ENCODE data around the gene PBX2. TPM values are rescaled to one million over a fixed set of nuclear protein-coding genes. Genes with fewer than 3 reads are reported as not detected.

Gene PBX2
- total and polyA plus RNA-seq, 4 donors, result 1.5 to 52.5 (median 18.7) TPM

GRCh38 chr6:32163559-32164258, 26.3 kb downstream of the PBX2 start:
- Histone ChIP-seq H3K4me3 (ENCODE audit: low read depth in 1 of 3, low read length in 3 of 3) (no peak overlapping the region), H3K36me3 (ENCODE audit: control insufficient read depth in 4 of 4, insufficient read depth in 3 of 4, low read depth in 1 of 4, low read length in 3 of 4) (peaks cover 3 to 17% (median 8%) of the 10 kb centered on the region in 4 donors), H3K4me1 (ENCODE audit: control insufficient read depth in 4 of 4, insufficient read depth in 4 of 4, low read length in 3 of 4) (no peaks in the 10 kb centered on the region), H3K9ac (ENCODE audit: low read depth in 1 of 2, low read length in 2 of 2) (no peak overlapping the region), H3K27ac (ENCODE audit: low read depth in 1 of 2, low read length in 2 of 2) (no peak overlapping the region), H3K9me3 (ENCODE audit: control insufficient read depth in 4 of 4, low read length in 3 of 4) (no peaks in the 10 kb centered on the region), H3K27me3 (ENCODE audit: control insufficient read depth in 4 of 4, insufficient read depth in 4 of 4, low read length in 3 of 4) (no peaks in the 10 kb centered on the region)
- no peak for TF ChIP-seq EGR1 (IDR thresholded peaks at IDR 0.05; ENCODE audit: low read depth in 2 of 2)
- no peak for TF ChIP-seq MAX (IDR thresholded peaks at IDR 0.05)
- no peak for TF ChIP-seq CTCF (IDR thresholded peaks at IDR 0.05; ENCODE audit: low read depth, low read length, missing input control)
- TF ChIP-seq ATF3 (IDR thresholded peaks at IDR 0.05), result no peak
- TF ChIP-seq REST (IDR thresholded peaks at IDR 0.05), result no peak
- TF ChIP-seq RAD21 (IDR thresholded peaks at IDR 0.05), result no peak
- TF ChIP-seq HNF4G (IDR thresholded peaks at IDR 0.05), result no peak
- TF ChIP-seq YY1 (IDR thresholded peaks at IDR 0.05), result no peak
- TF ChIP-seq TAF1 (conservative IDR thresholded peaks at IDR 0.05), result no peak
- TF ChIP-seq FOXA1 (IDR thresholded peaks at IDR 0.05), result no peak
- TF ChIP-seq GABPA (IDR thresholded peaks at IDR 0.05 in 1 of 2, conservative IDR thresholded peaks at IDR 0.05 in 1 of 2), result no peak
- no peak for TF ChIP-seq FOXA2 (IDR thresholded peaks at IDR 0.05)
- TF ChIP-seq ZBTB33 (IDR thresholded peaks at IDR 0.05), result no peak
- no peak for TF ChIP-seq NR2F2 (IDR thresholded peaks at IDR 0.05)
- TF ChIP-seq JUND (IDR thresholded peaks at IDR 0.05), result no peak
- 92% methylated on average over 7 of the region's 7 CpGs for WGBS
- no peak for DNase-seq (ENCODE audit: low spot score)

GRCh38 chr6:32158052-32158451, 31.9 kb downstream of the PBX2 start:
- H3K36me3 ChIP-seq (ENCODE audit: control insufficient read depth in 4 of 4, insufficient read depth in 3 of 4, low read depth in 1 of 4, low read length in 3 of 4), result peaks cover 7 to 11% (median 10%) of the 10 kb centered on the region in 4 donors
- H3K27ac ChIP-seq (ENCODE audit: low read depth in 1 of 2, low read length in 2 of 2), result no peak overlapping the region
- H3K9ac ChIP-seq (ENCODE audit: low read depth in 1 of 2, low read length in 2 of 2), result no peak overlapping the region
- H3K4me1 ChIP-seq (ENCODE audit: control insufficient read depth in 4 of 4, insufficient read depth in 4 of 4, low read length in 3 of 4), result peaks cover 6 to 24% (median 13%) of the 10 kb centered on the region in 4 donors
- TF ChIP-seq NR2F2 (IDR thresholded peaks at IDR 0.05), result no peak
- TF ChIP-seq MAX (IDR thresholded peaks at IDR 0.05), result no peak
- no peak for TF ChIP-seq SP1 (IDR thresholded peaks at IDR 0.05)
- TF ChIP-seq HNF4G (IDR thresholded peaks at IDR 0.05), result no peak
- TF ChIP-seq YY1 (IDR thresholded peaks at IDR 0.05), result no peak
- no peak for TF ChIP-seq JUND (IDR thresholded peaks at IDR 0.05)
- H3K9me3 ChIP-seq (ENCODE audit: control insufficient read depth in 4 of 4, low read length in 3 of 4), result no peaks in the 10 kb centered on the region
- no peaks in the 10 kb centered on the region for H3K27me3 ChIP-seq (ENCODE audit: control insufficient read depth in 4 of 4, insufficient read depth in 4 of 4, low read length in 3 of 4)
- H3K4me3 ChIP-seq (ENCODE audit: low read depth in 1 of 3, low read length in 3 of 3), result no peak overlapping the region
- DNase-seq (ENCODE audit: low spot score), result no peak
